Pancreas (tissue), 10 donors: ENCODE data around the gene ACOX1. TPM values are rescaled to one million over a fixed set of nuclear protein-coding genes. Genes with fewer than 3 reads are reported as not detected.

Experiments
- ATAC-seq, 4 donors: fragments of 200-7000 bp; cut with Tn5 transposase; one replicate each; pipeline versions ENCODE4 v1.8.0 to v1.9.1; 2020; ENCODE audit warnings: mild to moderate bottlenecking in 4 of 4, moderate library complexity in 4 of 4
- DNase-seq, 6 donors: peaks; one replicate each; pipeline ENCODE4 v3.0.0-alpha.2; 2020
- FAIRE-seq: peaks from 2 replicates; lab custom pipeline; 2012; peaks lifted over from hg19 to GRCh38; lab: Jason Lieb, UNC
- H3K27ac ChIP-seq, 4 donors: fragments of 200-600 bp; sonication (generic); 1 replicate in 3 of 4; 2 replicates in 1 of 4; pipeline versions ENCODE4 v1.5.0 to v1.8.0; 2020
- H3K27me3 ChIP-seq, 4 donors: fragments of 200-600 bp; one replicate each; pipeline ENCODE4 v1.8.0; 2021
- H3K36me3 ChIP-seq, 3 donors: fragments of 200-600 bp; sonication (generic) in 1 of 3; one replicate each; pipeline versions ENCODE4 v1.5.0 to v1.8.0; 2020 to 2021
- H3K4me1 ChIP-seq, 3 donors: fragments of 200-600 bp; one replicate each; pipeline ENCODE4 v1.8.0; 2021
- H3K4me3 ChIP-seq, 4 donors: fragments of 200-600 bp; sonication (generic) in 2 of 4; one replicate each; pipeline versions ENCODE4 v1.5.0 to v1.8.0; 2020 to 2021
- H3K9me3 ChIP-seq, 4 donors: fragments of 200-600 bp; one replicate each; pipeline ENCODE4 v1.8.0; 2021
- WGBS, 2 donors: extraction: QIAGEN DNeasy Blood & Tissue Kit; methylation state at CpG; one replicate each; pipeline ENCODE4 v1.1.7; 2013; 5-methylcytosine and 5-hydroxymethylcytosine counted together
- intact Hi-C, 3 donors: fragments of 100-400 bp; cut with DNase I; formaldehyde crosslinking; loops; one replicate each; pipeline versions ENCODE4 v1.11.1 to v1.14.2; 2022
- polyA plus RNA-seq, 2 donors: library from polyadenylated mRNA; stranded (reverse); fragments of 200-250 nt; gene quantifications; one replicate each; pipeline ENCODE4 v1.2.3, GENCODE V29; 2013
- total RNA-seq, 6 donors: library from RNA; stranded (reverse); fragmentation: NEBNext Ultra II Directional in 4 of 6; extraction: Animal tissue kit (Norgen Biotek cat#: 25700) in 4 of 6; gene quantifications; one replicate each; pipeline versions ENCODE4 v1.2.1 to v1.2.4, GENCODE V29; 2021 to 2023
- TF ChIP-seq, protein P1 (sequence below), 4 donors: fragments of 200-600 bp; sonication (generic) in 3 of 4; IDR thresholded peaks; one replicate each; pipeline versions ENCODE4 v1.5.0 to v1.8.0; 2021; ENCODE audit warnings: antibody characterized with exemption in 4 of 4
- donor health status: healthy with polysubstance abuse.
- donor health status: DM: no; HTN: no; CAD: no; lungs with moderate emphysema.
- donor health status: DM: no; HTN: no; CAD: no.
- donor health status: control.
- donor health status: control.
- donor health status: Bipolar disorder and iron deficiency.
- donor health status: DM: yes; HTN: yes; CAD: no.
- donor health status: DM: no; HTN: no; CAD: no.
- donor health status: DM: no; HTN: no; CAD: no.
- donor health status: DM: yes; HTN: yes; CAD: no.

Gene ACOX1
- total and polyA plus RNA-seq, 8 donors = 16.3 to 74.2 (median 57.5) TPM

DNA sequence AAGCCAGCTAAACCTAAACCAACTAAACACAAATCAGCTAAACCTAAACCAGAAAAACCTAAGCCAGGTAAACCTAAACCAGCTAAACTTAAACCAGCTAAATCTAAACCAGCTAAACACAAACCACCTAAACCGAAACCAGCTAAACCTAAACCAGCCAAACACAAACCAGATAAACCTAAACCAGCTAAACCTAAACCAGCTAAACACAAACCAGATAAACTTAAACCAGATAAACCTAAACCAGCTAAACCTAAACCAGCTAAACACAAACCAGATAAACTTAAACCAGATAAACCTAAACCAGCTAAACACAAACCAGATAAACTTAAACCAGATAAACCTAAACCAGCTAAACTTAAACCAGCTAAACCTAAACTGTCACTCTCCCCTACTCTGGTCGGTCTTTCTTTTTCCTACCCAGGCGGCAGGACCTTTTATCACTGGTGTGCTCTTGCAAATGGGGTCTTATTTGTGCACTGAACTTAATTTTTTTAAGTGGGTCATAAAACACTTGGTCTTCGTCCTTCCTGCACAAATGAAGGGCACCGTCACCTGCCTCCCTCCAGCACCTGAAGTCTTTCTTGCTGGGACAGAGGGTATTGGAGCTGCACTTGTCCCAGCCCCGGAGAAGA lies 41.0 kb upstream of the ACOX1 start:
- no peak for DNase-seq
- TF ChIP-seq, protein P1, sequence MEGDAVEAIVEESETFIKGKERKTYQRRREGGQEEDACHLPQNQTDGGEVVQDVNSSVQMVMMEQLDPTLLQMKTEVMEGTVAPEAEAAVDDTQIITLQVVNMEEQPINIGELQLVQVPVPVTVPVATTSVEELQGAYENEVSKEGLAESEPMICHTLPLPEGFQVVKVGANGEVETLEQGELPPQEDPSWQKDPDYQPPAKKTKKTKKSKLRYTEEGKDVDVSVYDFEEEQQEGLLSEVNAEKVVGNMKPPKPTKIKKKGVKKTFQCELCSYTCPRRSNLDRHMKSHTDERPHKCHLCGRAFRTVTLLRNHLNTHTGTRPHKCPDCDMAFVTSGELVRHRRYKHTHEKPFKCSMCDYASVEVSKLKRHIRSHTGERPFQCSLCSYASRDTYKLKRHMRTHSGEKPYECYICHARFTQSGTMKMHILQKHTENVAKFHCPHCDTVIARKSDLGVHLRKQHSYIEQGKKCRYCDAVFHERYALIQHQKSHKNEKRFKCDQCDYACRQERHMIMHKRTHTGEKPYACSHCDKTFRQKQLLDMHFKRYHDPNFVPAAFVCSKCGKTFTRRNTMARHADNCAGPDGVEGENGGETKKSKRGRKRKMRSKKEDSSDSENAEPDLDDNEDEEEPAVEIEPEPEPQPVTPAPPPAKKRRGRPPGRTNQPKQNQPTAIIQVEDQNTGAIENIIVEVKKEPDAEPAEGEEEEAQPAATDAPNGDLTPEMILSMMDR (IDR thresholded peaks at IDR 0.05) = no peak
- WGBS, 2 donors = 91 to 93% methylated on average over 6 of the region's 6 CpGs
- H3K4me3 ChIP-seq = no peak overlapping the region
- H3K36me3 ChIP-seq = no peaks in the 10 kb centered on the region
- no peak for ATAC-seq
- FAIRE-seq = peak; percentile 59
- no peaks in the 10 kb centered on the region for H3K4me1 ChIP-seq
- intact Hi-C loops = loop anchor here in 1 of 3 donors (5.0 kb wide), 1 partner anchor 262 kb away; no protein-coding TSS in a partner anchor
- no peaks in the 10 kb centered on the region for H3K27me3 ChIP-seq
- H3K9me3 ChIP-seq = no peaks in the 10 kb centered on the region
- no peak overlapping the region for H3K27ac ChIP-seq

DNA sequence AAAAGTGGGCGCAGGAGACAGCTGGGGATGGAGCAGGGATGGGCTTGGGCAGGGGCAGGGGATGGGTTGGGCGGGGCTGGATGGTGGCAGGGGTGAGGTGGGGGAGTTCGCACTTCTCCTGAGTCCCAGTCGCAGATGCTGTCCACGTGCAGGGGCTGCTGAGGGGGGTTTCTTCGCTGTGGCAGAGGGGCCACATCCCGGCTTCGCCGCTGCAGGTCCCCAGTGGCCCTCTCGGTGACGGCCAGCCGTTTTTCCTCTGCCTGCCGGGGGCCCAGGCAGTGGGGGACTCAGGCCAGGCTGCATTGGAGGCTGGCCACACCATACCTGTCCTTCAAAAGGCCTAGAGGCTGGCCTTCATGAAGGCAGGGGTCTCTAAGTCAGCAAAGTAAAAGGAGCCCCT lies 39.8 kb upstream of the ACOX1 start:
- H3K27me3 ChIP-seq = no peaks in the 10 kb centered on the region
- H3K27ac ChIP-seq = no peak overlapping the region
- no peaks in the 10 kb centered on the region for H3K9me3 ChIP-seq
- DNase-seq = no peak
- intact Hi-C loops = loop anchor here in 1 of 3 donors (5.0 kb wide), 1 partner anchor 264 kb away; no protein-coding TSS in a partner anchor
- no peak overlapping the region for H3K4me3 ChIP-seq
- FAIRE-seq = no peak
- WGBS, 2 donors = 87 to 90% methylated on average over 13 of the region's 13 CpGs
- no peak for ATAC-seq
- no peaks in the 10 kb centered on the region for H3K4me1 ChIP-seq
- TF ChIP-seq, protein P1 (IDR thresholded peaks at IDR 0.05) = no peak
- H3K36me3 ChIP-seq = no peaks in the 10 kb centered on the region

DNA sequence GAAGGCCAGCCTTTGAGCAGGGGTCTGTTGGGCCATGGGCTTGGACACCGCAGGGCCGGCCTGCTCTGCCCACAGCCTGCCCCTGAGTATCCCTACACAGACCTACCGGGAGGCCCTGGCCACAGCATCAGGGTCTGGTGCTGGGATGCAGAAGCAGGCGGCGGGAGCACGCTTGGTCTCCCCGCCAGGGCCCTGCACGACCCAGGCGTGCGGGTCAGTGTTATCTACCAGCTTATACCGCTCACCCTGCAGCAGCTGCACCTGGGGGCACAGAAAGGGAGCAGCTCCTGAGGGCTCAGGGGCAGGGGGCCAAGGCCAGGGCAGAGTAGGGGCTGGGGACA lies 39.3 kb upstream of the ACOX1 start:
- DNase-seq = no peak
- 85% methylated on average over 11 of the region's 11 CpGs for WGBS, 2 donors
- no peak overlapping the region for H3K4me3 ChIP-seq
- no peak for ATAC-seq
- H3K27ac ChIP-seq = no peak overlapping the region
- H3K9me3 ChIP-seq = no peaks in the 10 kb centered on the region
- TF ChIP-seq, protein P1 (IDR thresholded peaks at IDR 0.05) = no peak
- no peaks in the 10 kb centered on the region for H3K36me3 ChIP-seq
- intact Hi-C loops = loop anchor here in 1 of 3 donors (5.0 kb wide), 1 partner anchor 264 kb away; no protein-coding TSS in a partner anchor
- H3K27me3 ChIP-seq = no peaks in the 10 kb centered on the region
- H3K4me1 ChIP-seq = no peaks in the 10 kb centered on the region
- FAIRE-seq = no peak

DNA sequence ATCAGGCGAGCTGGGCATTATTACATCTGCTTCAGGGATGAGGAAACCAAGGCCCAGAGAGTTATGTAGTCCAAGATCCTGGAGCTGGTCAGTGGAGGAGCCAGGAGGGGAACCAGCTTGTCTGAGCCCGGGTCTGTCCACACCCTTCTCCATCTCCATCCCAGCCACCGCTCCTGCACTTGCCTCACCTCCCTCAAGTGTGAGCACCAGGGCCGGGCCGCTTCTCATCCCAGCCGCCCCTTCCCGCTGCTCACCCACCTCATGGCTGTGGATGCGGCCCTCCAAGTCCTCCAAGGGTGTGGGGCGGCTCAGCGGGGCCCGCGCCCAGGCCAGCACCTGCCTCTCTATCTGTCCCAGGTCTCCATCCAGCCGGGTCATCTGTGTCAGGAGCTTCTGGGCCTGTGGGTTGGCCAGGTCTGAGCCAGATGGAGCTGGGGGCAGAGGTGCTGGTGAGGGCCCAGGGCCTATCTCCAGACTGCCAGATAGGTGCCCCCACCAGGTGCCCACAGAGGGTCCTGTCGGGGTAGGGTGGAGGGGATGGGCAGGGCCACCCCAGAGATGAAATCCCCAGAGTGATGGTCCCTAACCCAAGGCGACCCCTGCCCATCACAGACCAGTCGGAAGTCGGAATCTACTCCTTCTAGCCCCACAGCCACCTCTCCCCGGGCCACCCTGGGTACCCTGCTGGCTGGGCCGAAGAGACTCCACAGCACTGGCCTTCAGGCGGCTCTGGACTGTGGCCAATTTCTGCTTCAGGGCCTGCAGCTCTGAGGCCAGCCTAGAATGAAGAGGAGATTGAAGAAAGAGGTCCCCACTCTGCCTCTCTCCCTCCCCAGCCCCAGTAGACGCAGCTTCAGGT lies 38.7 kb upstream of the ACOX1 start:
- FAIRE-seq = no peak
- 78 to 85% methylated on average over 20 to 21 of the region's 21 CpGs for WGBS, 2 donors

More for the DNA sequence above, 38.7 kb upstream of the ACOX1 start:
- Histone ChIP-seq H3K9me3 (no peaks in the 10 kb centered on the region), H3K36me3 (no peaks in the 10 kb centered on the region), H3K4me1 (no peaks in the 10 kb centered on the region), H3K4me3 (no peak overlapping the region), H3K27me3 (no peaks in the 10 kb centered on the region), H3K27ac (no peak overlapping the region)
- DNase-seq (no peak), ATAC-seq (no peak)
- TF ChIP-seq, protein P1 (IDR thresholded peaks at IDR 0.05) = no peak
- intact Hi-C loops = loop anchor here in 1 of 3 donors (5.0 kb wide), 1 partner anchor 265 kb away; no protein-coding TSS in a partner anchor
